SK-N-SH treated with all-trans-retinoic acid at 6 μM for 48 hours (cell line): ENCODE results near the gene MPPED1.

Experiments
- BACH2 ChIP-seq: fragments of 250-450 bp; sonication (Bioruptor Pico); IDR thresholded peaks from 2 replicates; pipeline ENCODE4 v1.9.0; 2021; ENCODE audit warnings: mild to moderate bottlenecking, borderline replicate concordance
- CREB5 ChIP-seq: fragments of 250-450 bp; sonication (Bioruptor Pico); IDR thresholded peaks from 2 replicates; pipeline ENCODE4 v1.5.1; 2020; ENCODE audit warnings: low read depth, mild to moderate bottlenecking, moderate library complexity
- GLIS3 ChIP-seq: fragments of 250-450 bp; sonication (Bioruptor Pico); IDR thresholded peaks from 2 replicates; pipeline ENCODE4 v1.5.0; 2020; ENCODE audit warnings: mild to moderate bottlenecking, moderate library complexity
- OSR1 ChIP-seq: fragments of 250-450 bp; sonication (Bioruptor Pico); IDR thresholded peaks from 2 replicates; pipeline ENCODE4 v1.8.0; 2022; ENCODE audit warnings: moderate library complexity, mild to moderate bottlenecking, inconsistent platforms
- PATZ1 ChIP-seq: fragments of 250-450 bp; sonication (Bioruptor Pico); IDR thresholded peaks from 2 replicates; pipeline ENCODE4 v1.8.0; 2020; ENCODE audit warnings: mild to moderate bottlenecking, moderate library complexity, borderline replicate concordance
- PPARA ChIP-seq: fragments of 250-450 bp; sonication (Bioruptor Pico); IDR thresholded peaks from 2 replicates; pipeline ENCODE4 v1.5.0; 2020; ENCODE audit warnings: mild to moderate bottlenecking, borderline replicate concordance
- TOX ChIP-seq: fragments of 250-450 bp; sonication (Bioruptor Pico); IDR thresholded peaks from 2 replicates; pipeline ENCODE4 v1.8.0; 2021; ENCODE audit warnings: mild to moderate bottlenecking, moderate library complexity, borderline replicate concordance
- TSHZ2 ChIP-seq: fragments of 250-450 bp; sonication (Bioruptor Pico); IDR thresholded peaks from 2 replicates; pipeline ENCODE4 v1.5.0; 2020; ENCODE audit warnings: mild to moderate bottlenecking, moderate library complexity
- ZC3H10 ChIP-seq: fragments of 250-450 bp; sonication (Bioruptor Pico); IDR thresholded peaks from 2 replicates; pipeline ENCODE4 v1.5.1; 2021; ENCODE audit warnings: mild to moderate bottlenecking, moderate library complexity
- ZNF70 ChIP-seq: fragments of 450-650 bp; formaldehyde crosslinking; IDR thresholded peaks from 2 replicates; pipeline ENCODE4 v1.5.0; 2020; ENCODE audit warnings: mild to moderate bottlenecking, moderate library complexity
- ZNF8 ChIP-seq: fragments of 450-650 bp; formaldehyde crosslinking; IDR thresholded peaks from 2 replicates; pipeline ENCODE4 v1.5.0; 2020; ENCODE audit warnings: mild to moderate bottlenecking, moderate library complexity

GRCh38 chr22:43436868-43437267 lies 25.1 kb downstream of the MPPED1 start:
- no peak for TF ChIP-seq CREB5 (CRISPR knock-in tag)
- TF ChIP-seq OSR1 (CRISPR knock-in tag) = no peak
- TF ChIP-seq TOX (CRISPR knock-in tag) = no peak
- TF ChIP-seq PPARA (CRISPR knock-in tag) = no peak
- TF ChIP-seq ZNF8 (CRISPR knock-in tag) = no peak
- TF ChIP-seq ZNF70 = no peak
- no peak for TF ChIP-seq TSHZ2 (CRISPR knock-in tag)
- no peak for TF ChIP-seq PATZ1 (CRISPR knock-in tag)
- no peak for TF ChIP-seq GLIS3 (CRISPR knock-in tag)
- TF ChIP-seq BACH2 (CRISPR knock-in tag) = no peak
- TF ChIP-seq ZC3H10 (CRISPR knock-in tag) = no peak
